Stomach (tissue), 4 donors: ENCODE results near the gene PLPPR3.

Experiments used
- CTCF ChIP-seq, 7 experiments: fragments of 450-650 bp in 4 of 7; fragments of 200-600 bp in 3 of 7; sonication (generic) in 3 of 7; IDR thresholded peaks; one replicate each; pipeline ENCODE4 v1.5.1; 2016 to 2019; ENCODE audit warnings: antibody characterized with exemption in 7 of 7, control low read depth in 2 of 7, mild to moderate bottlenecking in 1 of 7
- POLR2A ChIP-seq, 4 donors: fragments of 450-650 bp; IDR thresholded peaks; one replicate each; pipeline ENCODE4 v1.6.1; 2016; ENCODE audit warnings: antibody characterized with exemption in 4 of 4, control low read depth in 2 of 4, mild to moderate bottlenecking in 1 of 4, moderate library complexity in 1 of 4
- POLR2AphosphoS5 ChIP-seq, 3 donors: sonication (generic); formaldehyde crosslinking; IDR thresholded peaks; one replicate each; pipeline ENCODE4 v1.6.1; 2016; ENCODE audit warnings: antibody characterized with exemption in 3 of 3

GRCh38 chr19:821825-822503 lies at the start of gene PLPPR3:
- TF ChIP-seq CTCF (IDR thresholded peaks at IDR 0.05) (no peak), POLR2AphosphoS5 (IDR thresholded peaks at IDR 0.05) (no peak), POLR2A (IDR thresholded peaks at IDR 0.05) (no peak)
